NCI-H187 (cell line): ENCODE data around the gene SUZ12.
"Not testable (repeated sequence)": the region's sequence is repeated elsewhere in the genome, so short reads cannot be mapped to it uniquely, and the experiment has no call there.

ENCODE experiments used
- DNase-seq, 2 experiments: peaks; one replicate each; lab custom pipeline; 2025; lab: John Stamatoyannopoulos, UW

SUZ12 gene

DNA sequence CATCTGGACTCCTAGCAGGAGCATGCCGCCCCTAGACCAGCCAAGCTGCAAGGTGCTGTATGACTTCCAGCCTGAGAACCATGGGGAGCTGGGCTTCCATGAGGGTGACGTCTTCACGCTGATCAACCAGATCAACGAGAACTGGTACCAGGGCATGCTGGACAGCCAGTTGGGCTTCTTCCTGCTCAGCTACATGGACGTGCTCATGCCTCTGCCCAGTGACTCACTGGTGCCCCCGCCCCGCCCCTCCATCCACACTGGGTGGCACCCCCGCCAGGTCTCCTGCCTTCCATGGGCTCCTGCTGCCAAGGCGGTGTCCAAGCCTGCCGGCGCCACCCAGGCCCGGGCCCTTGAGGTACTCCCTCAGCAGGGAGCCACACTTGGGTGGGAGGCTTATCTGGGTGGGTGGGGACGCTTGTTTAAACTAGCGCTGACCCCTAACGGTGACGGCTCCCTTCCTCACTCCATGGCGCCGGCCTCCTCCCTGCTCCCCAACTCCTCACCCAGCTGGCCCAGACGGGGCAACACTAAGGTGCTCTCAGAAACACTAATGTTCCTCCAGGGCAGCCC is 104.6 kb downstream of the SUZ12 start:
- DNase-seq: not testable (repeated sequence)

DNA sequence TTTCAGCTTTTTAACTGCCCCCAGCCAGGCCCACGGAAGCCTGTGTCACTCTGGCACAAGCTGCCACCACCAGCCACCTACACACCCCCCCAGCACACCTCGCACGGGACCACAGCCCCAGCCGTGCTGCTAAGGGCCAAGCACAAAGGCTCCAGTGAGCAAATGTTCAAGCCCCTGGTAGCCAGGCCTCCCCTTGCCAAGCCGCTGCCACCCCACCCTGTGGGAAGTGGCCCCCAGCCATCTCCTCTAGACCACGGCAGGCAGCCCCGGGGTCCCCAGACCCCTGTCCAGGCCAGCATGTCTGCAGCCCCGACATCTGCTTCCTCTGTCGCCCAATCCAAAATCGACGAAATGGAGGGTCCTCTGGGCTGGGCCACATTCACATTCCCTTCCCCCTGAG is 105.5 kb downstream of the SUZ12 start:
- not testable (repeated sequence) for DNase-seq

DNA sequence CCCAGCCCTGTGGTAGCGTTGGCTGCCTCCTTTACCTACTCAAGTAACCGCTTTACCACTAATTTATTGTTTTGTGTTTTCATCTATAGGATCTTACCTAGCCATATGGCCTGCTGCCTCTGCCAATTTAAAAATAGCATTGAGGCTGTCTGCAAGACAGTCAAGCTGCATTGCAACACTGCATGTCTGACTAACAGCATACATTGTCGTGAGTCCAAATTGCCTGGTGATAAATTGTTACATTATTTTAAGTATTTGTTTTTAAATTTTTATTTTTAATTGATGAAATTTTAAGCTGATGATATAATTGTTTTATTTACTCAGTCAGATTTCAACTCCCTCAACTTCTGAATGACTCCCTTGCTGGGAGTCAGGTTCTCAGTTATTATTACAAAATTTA is 108.8 kb downstream of the SUZ12 start:
- DNase-seq: not testable (repeated sequence)

DNA sequence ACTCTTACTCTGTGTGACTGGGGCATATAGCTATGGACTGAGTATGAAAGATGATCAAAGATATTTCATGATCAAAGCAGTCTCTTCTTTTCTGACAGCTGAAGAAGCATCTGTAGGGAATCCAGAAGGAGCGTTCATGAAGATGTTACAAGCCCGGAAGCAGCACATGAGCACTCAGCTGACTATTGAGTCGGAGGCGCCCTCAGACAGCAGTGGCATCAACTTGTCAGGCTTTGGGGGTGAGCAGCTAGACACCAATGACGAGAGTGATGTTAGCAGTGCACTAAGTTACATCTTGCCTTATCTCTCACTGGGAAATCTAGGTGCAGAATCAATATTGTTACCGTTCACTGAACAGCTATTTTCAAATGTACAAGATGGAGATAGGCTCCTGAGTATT is 110.9 kb downstream of the SUZ12 start:
- DNase-seq: not testable (repeated sequence)
